Mucosa of descending colon (tissue), 3 donors: ENCODE data around the gene EPGN. TPM values are rescaled to one million over a fixed set of nuclear protein-coding genes. Genes with fewer than 3 reads are reported as not detected.
A peak's percentile ranks its signal among the peaks of the same experiment; 100 is the strongest.

Experiments used
- ATAC-seq: fragments of 200-7000 bp; cut with Tn5 transposase; one replicate; pipeline ENCODE4 v1.9.1; 2020; ENCODE audit warnings: mild to moderate bottlenecking, moderate library complexity
- DNase-seq, 3 donors: peaks; one replicate each; pipeline ENCODE4 v3.0.0-alpha.2; 2020
- H3K36me3 ChIP-seq: fragments of 200-600 bp; one replicate; pipeline ENCODE4 v1.8.0; 2021; ENCODE audit warnings: low read depth, mild to moderate bottlenecking
- H3K4me1 ChIP-seq: fragments of 200-600 bp; one replicate; pipeline ENCODE4 v1.8.0; 2021; ENCODE audit warnings: low read depth, mild to moderate bottlenecking
- H3K4me3 ChIP-seq: fragments of 200-600 bp; one replicate; pipeline ENCODE4 v1.8.0; 2021; ENCODE audit warnings: mild to moderate bottlenecking
- H3K9me3 ChIP-seq: fragments of 200-600 bp; one replicate; pipeline ENCODE4 v1.8.0; 2021; ENCODE audit warnings: mild to moderate bottlenecking
- CTCF ChIP-seq: fragments of 200-600 bp; IDR thresholded peaks from one replicate; pipeline ENCODE4 v1.8.0; 2022; ENCODE audit warnings: antibody characterized with exemption, mild to moderate bottlenecking
- intact Hi-C, 2 donors: fragments of 100-400 bp; cut with DNase I in 1 of 2; cut with micrococcal nuclease in 1 of 2; formaldehyde crosslinking; loops; one replicate each; pipeline versions ENCODE4 v1.11.0 to v1.11.1; 2022; cut with DNase I, micrococcal nuclease
- total RNA-seq, 3 donors: library from RNA; stranded (reverse); fragmentation: NEBNext Ultra II Directional in 2 of 3; extraction: Animal tissue kit (Norgen Biotek cat#: 25700) in 2 of 3; gene quantifications; one replicate each; pipeline versions ENCODE4 v1.2.1 to v1.2.4, GENCODE V29; 2021 to 2023
- donor health status: DM: no; HTN: no; CAD: no; lungs with moderate emphysema.
- donor health status: DM: no; HTN: no; CAD: no.
- donor health status: DM: no; HTN: yes; CAD: no.

EPGN gene
- total RNA-seq, 3 donors from 2014 or later: not detected

GRCh38 chr4:74317616-74318246 lies 9.5 kb downstream of the EPGN start:
- no peak for TF ChIP-seq CTCF
- ATAC-seq: no peak
- no peak for DNase-seq
- Histone ChIP-seq H3K36me3 (no peaks in the 10 kb centered on the region), H3K4me1 (no peaks in the 10 kb centered on the region), H3K9me3 (no peaks in the 10 kb centered on the region), H3K4me3 (no peak overlapping the region)
- intact Hi-C loops: no loop called here

- Histone ChIP-seq H3K9me3 (no peaks in the 10 kb centered on the region), H3K36me3 (no peaks in the 10 kb centered on the region), H3K4me3 (no peak overlapping the region), H3K4me1 (no peaks in the 10 kb centered on the region)
- no peak for TF ChIP-seq CTCF
- intact Hi-C loops: no loop called here
- ATAC-seq (no peak), DNase-seq (no peak)
These were observed 10.0 kb downstream of the EPGN start for GRCh38 chr4:74318276-74318675.

DNA sequence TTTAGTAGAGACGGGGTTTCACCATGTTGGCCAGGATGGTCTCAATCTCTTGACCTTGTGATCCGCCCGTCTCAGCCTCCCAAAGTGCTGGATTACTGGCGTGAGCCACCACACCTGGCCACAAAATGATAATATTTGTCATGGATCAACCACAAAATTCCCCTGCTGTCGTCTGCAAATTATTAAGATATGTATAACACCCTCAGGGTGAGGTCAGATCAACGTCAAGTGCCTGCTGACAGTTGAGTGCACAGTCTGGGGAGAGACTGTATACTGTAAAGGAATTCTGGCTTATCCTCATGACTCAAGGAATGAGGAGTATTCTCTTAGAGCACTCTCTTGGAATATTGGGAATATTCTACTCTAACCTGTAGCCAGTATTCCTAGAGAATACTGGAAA lies 11.2 kb downstream of the EPGN start:
- TF ChIP-seq CTCF: no peak
- Histone ChIP-seq H3K36me3 (no peaks in the 10 kb centered on the region), H3K9me3 (no peaks in the 10 kb centered on the region), H3K4me1 (no peaks in the 10 kb centered on the region), H3K4me3 (no peak overlapping the region)
- DNase-seq (no peak), ATAC-seq (no peak)
- intact Hi-C loops: no loop called here

GRCh38 chr4:74320559-74321118 lies 12.4 kb downstream of the EPGN start:
- DNase-seq (peak; percentile 41 to 67 (median 62)), ATAC-seq (peak; percentile 98)
- H3K36me3 ChIP-seq: no peaks in the 10 kb centered on the region
- no peak overlapping the region for H3K4me3 ChIP-seq
- no peak for TF ChIP-seq CTCF
- no peaks in the 10 kb centered on the region for H3K4me1 ChIP-seq
- no peaks in the 10 kb centered on the region for H3K9me3 ChIP-seq
- intact Hi-C loops: loop anchor here in 1 of 2 donors (5.0 kb wide), 1 partner anchor 357 kb away; no protein-coding TSS in a partner anchor

DNA sequence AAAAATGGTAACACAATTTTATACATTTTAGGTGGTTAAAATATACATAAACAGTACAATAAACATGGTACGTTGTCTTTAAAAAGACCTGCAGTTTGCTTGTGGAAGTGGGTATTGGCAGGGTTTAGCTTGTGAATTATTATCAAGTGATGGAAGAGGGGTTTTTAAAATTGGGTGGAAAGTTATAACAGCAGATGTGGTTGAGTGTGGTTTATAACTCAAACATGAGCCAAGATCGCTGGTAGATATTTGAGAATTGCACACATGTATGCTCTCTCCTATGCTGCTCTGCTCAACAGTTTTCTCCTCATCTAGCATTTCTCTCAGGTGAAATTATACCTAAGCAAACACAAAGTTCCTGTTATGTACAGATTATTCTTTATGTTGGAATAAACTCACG lies 14.0 kb downstream of the EPGN start:
- ATAC-seq (no peak), DNase-seq (no peak)
- TF ChIP-seq CTCF: no peak
- intact Hi-C loops: loop anchor here in 1 of 2 donors (5.0 kb wide), 1 partner anchor 355 kb away; no protein-coding TSS in a partner anchor
- H3K4me1 ChIP-seq: no peaks in the 10 kb centered on the region
- no peak overlapping the region for H3K4me3 ChIP-seq
- H3K9me3 ChIP-seq: no peaks in the 10 kb centered on the region
- no peaks in the 10 kb centered on the region for H3K36me3 ChIP-seq
